Thyroid gland (tissue), 4 donors: ENCODE data around the gene ATP8A1.
"Not testable (repeated sequence)": the region's sequence is repeated elsewhere in the genome, so short reads cannot be mapped to it uniquely, and the experiment has no call there.

Experiments
- POLR2A ChIP-seq, 2 donors: fragments of 450-650 bp; IDR thresholded peaks; one replicate each; pipeline ENCODE4 v1.6.1; 2017; ENCODE audit warnings: antibody characterized with exemption in 2 of 2, mild to moderate bottlenecking in 2 of 2, moderate library complexity in 1 of 2
- TF ChIP-seq, protein P1 (sequence below), 6 experiments: fragments of 200-600 bp in 3 of 6; fragments of 450-650 bp in 3 of 6; sonication (generic) in 3 of 6; IDR thresholded peaks; one replicate each; pipeline ENCODE4 v1.5.1; 2016 to 2019; ENCODE audit warnings: antibody characterized with exemption in 6 of 6, mild to moderate bottlenecking in 2 of 6, inconsistent platforms in 1 of 6, moderate library complexity in 1 of 6

DNA sequence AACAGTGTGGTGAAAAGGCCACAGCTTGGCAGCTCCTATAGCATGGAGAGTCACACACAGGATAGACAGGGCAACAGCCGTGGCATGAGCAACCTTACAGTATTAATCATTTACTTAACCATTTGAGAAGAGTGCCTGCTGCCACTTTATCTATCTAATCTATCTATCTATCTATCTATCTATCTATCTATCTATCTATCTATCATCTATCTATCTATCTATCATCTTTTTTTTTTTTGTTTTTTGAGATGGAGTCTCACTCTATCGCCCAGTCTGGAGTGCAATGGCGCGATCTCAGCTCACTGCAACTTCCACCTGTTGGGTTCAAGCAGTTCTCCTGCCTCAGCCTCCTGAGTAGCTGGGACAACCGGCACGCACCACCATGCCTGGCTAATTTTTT is 284.6 kb downstream of the ATP8A1 start:
- TF ChIP-seq, protein P1, sequence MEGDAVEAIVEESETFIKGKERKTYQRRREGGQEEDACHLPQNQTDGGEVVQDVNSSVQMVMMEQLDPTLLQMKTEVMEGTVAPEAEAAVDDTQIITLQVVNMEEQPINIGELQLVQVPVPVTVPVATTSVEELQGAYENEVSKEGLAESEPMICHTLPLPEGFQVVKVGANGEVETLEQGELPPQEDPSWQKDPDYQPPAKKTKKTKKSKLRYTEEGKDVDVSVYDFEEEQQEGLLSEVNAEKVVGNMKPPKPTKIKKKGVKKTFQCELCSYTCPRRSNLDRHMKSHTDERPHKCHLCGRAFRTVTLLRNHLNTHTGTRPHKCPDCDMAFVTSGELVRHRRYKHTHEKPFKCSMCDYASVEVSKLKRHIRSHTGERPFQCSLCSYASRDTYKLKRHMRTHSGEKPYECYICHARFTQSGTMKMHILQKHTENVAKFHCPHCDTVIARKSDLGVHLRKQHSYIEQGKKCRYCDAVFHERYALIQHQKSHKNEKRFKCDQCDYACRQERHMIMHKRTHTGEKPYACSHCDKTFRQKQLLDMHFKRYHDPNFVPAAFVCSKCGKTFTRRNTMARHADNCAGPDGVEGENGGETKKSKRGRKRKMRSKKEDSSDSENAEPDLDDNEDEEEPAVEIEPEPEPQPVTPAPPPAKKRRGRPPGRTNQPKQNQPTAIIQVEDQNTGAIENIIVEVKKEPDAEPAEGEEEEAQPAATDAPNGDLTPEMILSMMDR (IDR thresholded peaks at IDR 0.05) = not testable (repeated sequence)
- TF ChIP-seq POLR2A (IDR thresholded peaks at IDR 0.05) = not testable (repeated sequence)
